Mucosa of gallbladder (tissue), 1 donor: ENCODE data around the gene MBD2. TPM values are rescaled to one million over a fixed set of nuclear protein-coding genes. Genes with fewer than 3 reads are reported as not detected.
"Not testable (repeated sequence)": the region's sequence is repeated elsewhere in the genome, so short reads cannot be mapped to it uniquely, and the experiment has no call there.

Experiments used
- DNase-seq: peaks from one replicate; pipeline ENCODE4 v3.0.0-alpha.2; 2020; ENCODE audit warnings: low spot score
- total RNA-seq: library from RNA; stranded (reverse); gene quantifications from one replicate; pipeline ENCODE4 v1.2.1, GENCODE V29; 2021
- donor health status: DM: no; HTN: no; CAD: no.

Gene MBD2, protein sequence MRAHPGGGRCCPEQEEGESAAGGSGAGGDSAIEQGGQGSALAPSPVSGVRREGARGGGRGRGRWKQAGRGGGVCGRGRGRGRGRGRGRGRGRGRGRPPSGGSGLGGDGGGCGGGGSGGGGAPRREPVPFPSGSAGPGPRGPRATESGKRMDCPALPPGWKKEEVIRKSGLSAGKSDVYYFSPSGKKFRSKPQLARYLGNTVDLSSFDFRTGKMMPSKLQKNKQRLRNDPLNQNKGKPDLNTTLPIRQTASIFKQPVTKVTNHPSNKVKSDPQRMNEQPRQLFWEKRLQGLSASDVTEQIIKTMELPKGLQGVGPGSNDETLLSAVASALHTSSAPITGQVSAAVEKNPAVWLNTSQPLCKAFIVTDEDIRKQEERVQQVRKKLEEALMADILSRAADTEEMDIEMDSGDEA
- 71.6 TPM for total RNA-seq

GRCh38 chr18:54224379-54225014, at the start of gene MBD2:
MBD2 (minus strand) TSS chr18:54224669; CDS start chr18:54224559, 110 bp downstream.
- DNase-seq, result peak; percentile 95

- peak; percentile 41 for DNase-seq
Measured at GRCh38 chr18:54269893-54270844, 45.7 kb upstream of the MBD2 start.

DNA sequence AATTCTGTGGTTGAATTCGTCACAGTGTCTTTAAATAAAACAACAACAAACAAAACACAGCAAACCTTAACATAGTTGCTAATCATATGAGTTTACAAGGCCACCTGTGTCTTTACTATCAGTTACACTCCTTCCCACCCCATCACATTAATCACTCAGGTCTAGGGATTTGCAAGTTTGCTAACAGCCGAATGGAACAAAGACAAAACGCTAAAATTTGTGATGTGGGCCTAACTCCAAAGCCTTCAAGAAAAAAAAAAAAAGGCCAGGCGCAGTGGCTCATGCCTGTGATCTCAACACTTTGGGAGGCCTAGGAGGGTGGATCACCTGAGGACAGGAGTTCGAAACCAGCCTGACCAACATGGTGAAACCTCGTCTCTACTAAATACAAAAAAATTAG, 44.3 kb upstream of the MBD2 start:
- DNase-seq, result no peak

DNA sequence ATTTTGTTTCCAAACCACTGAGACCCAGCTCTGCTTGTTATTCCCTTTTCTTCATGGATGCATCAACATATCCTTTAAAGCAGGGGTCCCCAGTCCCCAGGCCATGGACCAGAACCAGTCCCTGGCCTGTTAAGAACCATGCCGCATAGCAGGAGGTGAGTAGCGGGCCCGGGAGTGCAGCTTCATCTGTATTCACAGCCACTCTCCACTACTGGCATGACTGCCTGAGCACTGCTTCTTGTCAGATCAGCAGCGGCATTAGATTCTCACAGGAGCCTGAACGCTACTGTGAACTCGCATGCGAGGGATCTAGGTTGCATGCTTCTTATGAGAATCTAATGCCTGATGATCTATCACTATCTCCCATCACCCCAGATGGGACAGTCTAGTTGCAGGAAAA, 43.2 kb upstream of the MBD2 start:
- DNase-seq, result no peak

DNA sequence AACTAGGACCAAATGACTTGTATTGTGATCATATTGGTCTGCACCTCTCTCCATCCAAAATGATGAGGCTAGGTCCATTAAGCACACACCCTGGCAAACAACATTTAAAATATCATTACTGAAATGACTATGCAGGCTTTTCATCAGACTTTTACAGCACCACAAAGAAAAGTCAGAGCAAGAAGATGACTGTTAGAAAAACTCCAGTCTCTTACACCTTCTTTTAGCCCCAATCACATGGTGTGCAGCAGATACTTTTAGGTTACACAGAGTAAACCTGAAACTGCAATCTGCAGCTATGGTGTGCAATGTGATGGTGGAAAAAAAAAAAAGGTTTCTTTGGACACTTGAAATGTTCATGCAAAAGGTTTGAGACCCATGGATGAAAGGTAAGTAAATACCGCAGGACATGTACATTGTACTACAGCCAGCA, 39.5 kb upstream of the MBD2 start:
- no peak for DNase-seq

DNA sequence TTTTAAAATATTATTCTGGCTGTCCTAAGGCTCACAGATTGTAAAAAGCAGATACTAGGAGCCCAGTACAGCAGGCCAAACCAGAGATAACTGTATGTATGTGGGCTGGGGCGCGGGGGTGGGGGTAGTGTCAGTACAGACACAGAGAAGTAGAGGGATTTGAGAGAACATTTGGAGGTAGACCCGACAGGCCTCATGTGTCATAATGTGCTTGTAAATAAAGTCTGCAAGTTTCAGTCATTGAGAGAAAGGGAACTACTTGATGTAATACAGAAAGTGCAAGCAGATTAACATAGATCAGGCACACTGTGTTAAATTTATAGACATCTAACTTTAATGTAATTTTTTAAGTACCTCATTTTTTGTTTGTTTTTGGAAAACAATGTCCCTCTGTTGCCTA, 37.4 kb upstream of the MBD2 start:
- DNase-seq, result no peak

DNA sequence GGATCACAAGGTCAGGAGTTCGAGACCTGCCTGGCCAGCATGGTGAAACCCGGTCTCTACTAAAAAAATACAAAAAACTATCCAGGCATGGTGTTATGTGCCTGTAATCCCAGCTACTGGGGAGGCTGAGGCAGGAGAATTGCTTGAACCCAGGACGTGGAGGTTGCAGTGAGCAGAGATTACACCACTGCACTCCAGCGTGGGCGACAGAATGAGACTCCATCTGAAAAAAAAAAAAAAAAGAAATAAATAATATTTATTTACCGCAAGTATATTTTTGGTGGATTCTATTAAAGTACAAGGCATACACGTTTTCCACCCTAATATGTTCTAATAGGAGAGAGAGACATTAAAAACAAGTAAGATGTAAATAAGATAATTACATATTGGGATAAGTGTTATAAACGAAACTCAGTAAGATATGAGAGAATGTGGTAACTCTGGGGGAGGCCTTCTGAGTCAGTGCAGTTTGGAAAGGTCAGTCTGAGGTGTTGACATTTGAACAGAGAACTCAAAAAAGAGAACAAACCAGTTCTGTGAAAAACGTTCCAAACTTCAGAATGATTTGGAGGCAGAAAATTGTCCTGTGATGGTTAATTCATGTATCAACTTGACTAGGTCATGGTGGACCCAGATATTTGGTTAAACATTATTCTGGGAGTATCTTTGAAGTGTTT, 36.1 kb upstream of the MBD2 start:
- DNase-seq, result no peak

GRCh38 chr18:54257818-54258217, 33.3 kb upstream of the MBD2 start:
- DNase-seq, result not testable (repeated sequence)

GRCh38 chr18:54257015-54257414, 32.5 kb upstream of the MBD2 start:
- no peak for DNase-seq

- DNase-seq, result no peak
Measured at GRCh38 chr18:54255141-54255540, 30.7 kb upstream of the MBD2 start.

GRCh38 chr18:54254265-54254758, 29.8 kb upstream of the MBD2 start:
- no peak for DNase-seq

GRCh38 chr18:54251606-54252390, 27.3 kb upstream of the MBD2 start:
- no peak for DNase-seq

- no peak for DNase-seq
Measured at GRCh38 chr18:54250846-54251261, 26.4 kb upstream of the MBD2 start.

GRCh38 chr18:54247511-54248175, 23.2 kb upstream of the MBD2 start:
- DNase-seq, result no peak

GRCh38 chr18:54242327-54242726, 17.9 kb upstream of the MBD2 start:
- DNase-seq, result no peak

GRCh38 chr18:54241483-54241882, 17.0 kb upstream of the MBD2 start:
- DNase-seq, result no peak

- DNase-seq, result no peak
Measured at GRCh38 chr18:54240629-54241107, 16.2 kb upstream of the MBD2 start.

DNA sequence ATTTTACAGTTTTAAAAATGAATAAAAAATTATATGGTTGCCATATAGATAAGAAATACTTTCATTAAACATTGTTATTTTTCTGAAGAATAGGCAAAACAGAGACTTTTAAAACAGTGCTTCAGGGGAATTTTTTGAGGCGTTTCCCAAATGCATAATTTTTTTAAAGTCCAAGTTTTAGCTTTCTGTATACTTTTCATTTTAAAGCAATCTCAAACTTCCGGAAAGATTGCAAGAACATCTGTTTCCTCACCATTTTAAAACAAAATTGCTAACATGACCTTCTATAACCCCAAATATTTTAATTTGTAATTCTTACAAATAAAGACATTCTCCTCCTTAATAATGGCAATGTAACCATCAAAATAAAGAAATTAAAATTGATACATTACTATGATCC, 15.1 kb upstream of the MBD2 start:
- DNase-seq, result no peak

GRCh38 chr18:54239091-54239490, 14.6 kb upstream of the MBD2 start:
- DNase-seq, result no peak
